ENCODE data around the gene SH3GL3.

Gene SH3GL3

DNA sequence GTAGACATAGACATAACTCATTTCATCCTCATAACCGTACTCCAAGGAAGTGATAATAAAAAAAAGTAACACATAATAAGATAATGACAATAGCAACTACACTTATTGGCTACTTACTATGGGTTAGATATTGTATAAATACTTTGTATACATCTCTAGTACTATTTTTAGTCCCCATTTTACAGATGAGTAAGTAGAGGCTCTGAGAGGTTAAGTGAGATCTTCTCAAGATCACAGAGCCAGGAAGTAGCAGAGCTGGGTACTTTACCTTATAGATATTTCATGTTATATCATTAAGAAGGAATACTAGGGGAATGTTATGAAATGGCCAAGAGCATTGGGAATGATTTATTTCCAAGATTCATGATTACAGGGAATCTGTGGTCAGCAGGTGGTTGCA is 157.4 kb downstream of the SH3GL3 start:
- Histone ChIP-seq H3K36me3 (ENCODE audit: control insufficient read depth, insufficient read depth, low read length) (no peaks in the 10 kb centered on the region), H3K4me3 (replicated peaks; ENCODE audit: low read depth, low read length) (no peak overlapping the region), H3K27me3 (replicated peaks; ENCODE audit: control insufficient read depth, insufficient read depth, low read length) (no peaks in the 10 kb centered on the region; the same call in 1 of the 2 replicates)
- no peak for DNase-seq (ENCODE audit: extremely low read depth, insufficient read length)
- TF ChIP-seq, protein P1, sequence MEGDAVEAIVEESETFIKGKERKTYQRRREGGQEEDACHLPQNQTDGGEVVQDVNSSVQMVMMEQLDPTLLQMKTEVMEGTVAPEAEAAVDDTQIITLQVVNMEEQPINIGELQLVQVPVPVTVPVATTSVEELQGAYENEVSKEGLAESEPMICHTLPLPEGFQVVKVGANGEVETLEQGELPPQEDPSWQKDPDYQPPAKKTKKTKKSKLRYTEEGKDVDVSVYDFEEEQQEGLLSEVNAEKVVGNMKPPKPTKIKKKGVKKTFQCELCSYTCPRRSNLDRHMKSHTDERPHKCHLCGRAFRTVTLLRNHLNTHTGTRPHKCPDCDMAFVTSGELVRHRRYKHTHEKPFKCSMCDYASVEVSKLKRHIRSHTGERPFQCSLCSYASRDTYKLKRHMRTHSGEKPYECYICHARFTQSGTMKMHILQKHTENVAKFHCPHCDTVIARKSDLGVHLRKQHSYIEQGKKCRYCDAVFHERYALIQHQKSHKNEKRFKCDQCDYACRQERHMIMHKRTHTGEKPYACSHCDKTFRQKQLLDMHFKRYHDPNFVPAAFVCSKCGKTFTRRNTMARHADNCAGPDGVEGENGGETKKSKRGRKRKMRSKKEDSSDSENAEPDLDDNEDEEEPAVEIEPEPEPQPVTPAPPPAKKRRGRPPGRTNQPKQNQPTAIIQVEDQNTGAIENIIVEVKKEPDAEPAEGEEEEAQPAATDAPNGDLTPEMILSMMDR (IDR thresholded peaks at IDR 0.05; ENCODE audit: insufficient read depth, low read length, poor library complexity, severe bottlenecking): no peak

DNA sequence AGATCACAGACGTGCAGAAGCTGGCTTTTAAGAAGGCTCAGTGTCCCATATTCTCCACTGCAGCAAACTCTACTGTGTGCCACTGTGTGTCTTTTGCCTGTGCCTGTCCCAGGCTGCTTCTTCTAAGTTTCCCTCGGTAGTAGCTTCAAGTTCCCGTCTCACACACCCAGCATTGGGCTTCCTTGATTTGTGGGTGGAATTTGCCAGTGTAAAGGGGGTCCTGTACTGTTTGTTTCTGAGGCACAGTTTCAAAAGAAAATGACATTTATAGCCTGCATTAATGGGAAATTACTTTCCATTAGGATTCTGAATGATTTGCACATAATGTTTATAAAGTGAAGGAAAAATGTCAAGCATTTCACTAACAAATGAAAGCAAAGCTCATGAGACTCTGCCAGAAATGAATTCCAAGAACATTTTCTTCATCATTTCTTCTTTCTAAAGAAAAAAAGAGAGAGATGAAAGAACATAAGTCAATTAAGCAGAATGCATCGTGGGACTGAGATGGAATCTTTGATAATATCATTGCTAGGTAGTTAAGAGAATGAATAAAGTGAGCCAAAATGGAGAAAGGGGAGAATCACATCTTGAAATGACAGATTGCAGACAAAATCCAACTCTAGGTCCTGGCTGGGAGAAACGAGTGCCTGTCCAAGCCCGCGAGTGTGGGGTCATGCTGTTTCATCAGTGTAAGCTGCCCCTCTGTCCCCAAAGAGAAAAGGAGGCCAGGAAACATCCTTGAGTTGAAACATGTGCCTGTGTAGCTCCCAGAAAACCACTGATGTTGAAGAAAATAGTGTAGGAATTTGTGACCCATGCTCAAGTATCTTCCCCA is 158.2 kb downstream of the SH3GL3 start:
- no peak for DNase-seq (ENCODE audit: extremely low read depth, insufficient read length)
- TF ChIP-seq, protein P1 (IDR thresholded peaks at IDR 0.05; ENCODE audit: insufficient read depth, low read length, poor library complexity, severe bottlenecking): no peak
- Histone ChIP-seq H3K36me3 (ENCODE audit: control insufficient read depth, insufficient read depth, low read length) (no peaks in the 10 kb centered on the region), H3K4me3 (replicated peaks; ENCODE audit: low read depth, low read length) (no peak overlapping the region), H3K27me3 (replicated peaks; ENCODE audit: control insufficient read depth, insufficient read depth, low read length) (no peaks in the 10 kb centered on the region; the same call in 1 of the 2 replicates)

DNA sequence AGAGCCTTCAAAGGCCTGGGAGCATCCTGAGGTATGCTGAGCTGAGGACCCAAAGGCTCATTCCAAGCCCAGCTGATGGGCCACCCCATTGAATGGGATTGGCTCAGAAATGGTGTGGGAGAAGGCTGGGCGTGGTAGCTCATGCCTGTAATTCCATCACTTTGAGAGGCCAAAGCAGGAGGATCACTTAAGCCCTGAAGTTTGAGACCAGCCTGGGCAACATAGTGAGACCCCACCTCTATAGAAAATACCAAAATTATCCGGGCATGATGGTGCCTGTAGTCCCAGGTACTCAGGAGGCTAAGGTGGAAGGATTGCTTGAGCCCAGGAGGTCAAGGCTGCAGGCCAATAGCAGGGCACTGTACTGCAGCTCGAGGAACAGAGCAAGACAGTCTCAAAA is 163.0 kb downstream of the SH3GL3 start:
- Histone ChIP-seq H3K36me3 (ENCODE audit: control insufficient read depth, insufficient read depth, low read length) (no peaks in the 10 kb centered on the region), H3K27me3 (replicated peaks; ENCODE audit: control insufficient read depth, insufficient read depth, low read length) (no peaks in the 10 kb centered on the region; the same call in 1 of the 2 replicates), H3K4me3 (replicated peaks; ENCODE audit: low read depth, low read length) (no peak overlapping the region)
- TF ChIP-seq, protein P1 (IDR thresholded peaks at IDR 0.05; ENCODE audit: insufficient read depth, low read length, poor library complexity, severe bottlenecking): no peak
- no peak for DNase-seq (ENCODE audit: extremely low read depth, insufficient read length)

DNA sequence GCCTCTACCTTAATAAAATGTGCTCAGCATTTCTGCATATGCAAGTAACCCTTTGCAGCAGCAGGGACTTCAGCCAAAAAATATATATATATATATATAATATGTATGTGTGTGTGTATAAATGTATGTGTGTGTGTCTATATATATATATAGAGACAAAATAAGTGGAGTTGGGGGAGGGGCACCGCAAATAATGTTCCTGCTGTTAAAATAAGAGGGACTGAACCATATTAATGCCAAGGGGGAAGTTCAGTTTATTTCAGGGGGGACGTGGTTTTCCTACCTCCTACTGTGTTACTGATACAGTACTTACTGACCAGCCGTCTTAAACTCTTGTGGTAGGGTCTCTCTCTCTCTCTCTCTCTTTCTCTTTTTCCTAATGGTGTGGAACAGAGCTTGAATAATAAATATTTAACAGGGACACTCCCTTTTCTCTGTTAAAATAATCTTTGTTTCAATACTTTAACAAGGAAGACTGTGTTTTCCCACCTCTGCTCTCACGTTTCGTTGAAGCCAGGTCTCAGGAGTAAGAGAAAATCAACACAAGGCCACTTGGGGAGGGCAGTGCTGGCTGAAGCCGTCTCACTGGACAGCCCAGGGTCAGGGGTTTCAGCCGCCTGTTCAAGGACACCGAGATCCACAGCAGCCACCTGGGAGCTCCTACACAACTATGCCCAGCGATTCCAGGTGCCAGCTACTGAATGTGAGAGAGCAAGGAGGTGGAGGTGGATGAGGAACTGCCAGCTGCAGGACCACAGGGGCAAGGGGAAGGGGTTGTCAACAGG is 164.0 kb downstream of the SH3GL3 start:
- no peak for DNase-seq (ENCODE audit: extremely low read depth, insufficient read length)
- Histone ChIP-seq H3K27me3 (replicated peaks; ENCODE audit: control insufficient read depth, insufficient read depth, low read length) (no peaks in the 10 kb centered on the region; the same call in 1 of the 2 replicates), H3K36me3 (ENCODE audit: control insufficient read depth, insufficient read depth, low read length) (no peaks in the 10 kb centered on the region), H3K4me3 (replicated peaks; ENCODE audit: low read depth, low read length) (no peak overlapping the region)
- TF ChIP-seq, protein P1 (IDR thresholded peaks at IDR 0.05; ENCODE audit: insufficient read depth, low read length, poor library complexity, severe bottlenecking): no peak

DNA sequence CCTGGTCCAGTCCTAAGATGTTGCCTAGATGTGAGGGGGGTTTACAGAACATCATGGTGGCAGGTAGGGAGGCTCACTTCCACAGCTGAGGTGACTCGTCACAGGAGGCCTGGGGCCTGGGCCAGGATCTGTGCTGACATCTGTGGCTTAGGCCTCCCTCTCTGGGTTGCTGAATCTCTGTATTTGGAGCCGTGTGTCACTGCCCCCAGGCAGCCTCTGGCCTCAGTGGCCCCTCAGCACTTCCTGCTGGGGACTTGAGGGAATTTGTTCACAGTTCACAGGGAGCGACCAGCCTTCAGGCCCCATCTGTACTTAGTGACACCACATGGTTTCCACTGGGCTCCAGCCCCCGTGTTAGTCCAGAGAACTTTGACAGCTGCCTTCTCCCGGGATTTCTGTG is 165.1 kb downstream of the SH3GL3 start:
- H3K4me3 ChIP-seq (replicated peaks; ENCODE audit: low read depth, low read length): no peak overlapping the region
- no peaks in the 10 kb centered on the region; the same call in 1 of the 2 replicates for H3K27me3 ChIP-seq (replicated peaks; ENCODE audit: control insufficient read depth, insufficient read depth, low read length)
- TF ChIP-seq, protein P1 (IDR thresholded peaks at IDR 0.05; ENCODE audit: insufficient read depth, low read length, poor library complexity, severe bottlenecking): no peak
- DNase-seq (ENCODE audit: extremely low read depth, insufficient read length): no peak
- H3K36me3 ChIP-seq (ENCODE audit: control insufficient read depth, insufficient read depth, low read length): no peaks in the 10 kb centered on the region

All from GM06990 (cell line).